HepG2 (cell line): ENCODE results near the gene TPGS1. TPM values are rescaled to one million over a fixed set of nuclear protein-coding genes. Genes with fewer than 3 reads are reported as not detected.

Source experiments
- CBX2 ChIP-seq, 2 experiments: fragments of 200-600 bp in 1 of 2; sonication (generic); formaldehyde crosslinking in 1 of 2; IDR thresholded peaks; 2 replicates each; pipeline versions ENCODE4 v1.7.0 to v1.8.1; 2018 to 2022; ENCODE audit warnings: low read depth in 2 of 2, low read length in 1 of 2, mild to moderate bottlenecking in 1 of 2, missing genetic modification reagents in 1 of 2
- CENPBD1 ChIP-seq: sonication (generic); formaldehyde crosslinking; IDR thresholded peaks from 2 replicates; pipeline ENCODE4 v1.8.0; 2022; ENCODE audit warnings: missing genetic modification reagents, low read depth, mild to moderate bottlenecking, borderline replicate concordance
- CREM ChIP-seq, 2 experiments: sonication (generic) in 1 of 2; formaldehyde crosslinking in 1 of 2; IDR thresholded peaks; 2 replicates each; pipeline versions ENCODE4 v1.4.0 to v1.6.1; 2016 to 2020; ENCODE audit warnings: antibody characterized with exemption in 1 of 2, mild to moderate bottlenecking in 1 of 2, missing genetic modification reagents in 1 of 2
- MIER2 ChIP-seq: IDR thresholded peaks from 2 replicates; pipeline ENCODE4 v1.6.1; 2016; ENCODE audit warnings: missing biosample characterization, missing genetic modification reagents
- NCOA5 ChIP-seq: sonication (generic); formaldehyde crosslinking; IDR thresholded peaks from 2 replicates; pipeline ENCODE4 v1.4.0; 2020; ENCODE audit warnings: missing genetic modification reagents
- RARG ChIP-seq: sonication (generic); formaldehyde crosslinking; IDR thresholded peaks from 2 replicates; pipeline ENCODE4 v1.4.0; 2020; ENCODE audit warnings: low read depth, mild to moderate bottlenecking, missing genetic modification reagents
- RNF2 ChIP-seq: fragments of 450-650 bp; conservative IDR thresholded peaks from 2 replicates; pipeline ENCODE4 v1.6.1; 2016; ENCODE audit warnings: low read depth
- SP4 ChIP-seq: sonication (generic); formaldehyde crosslinking; IDR thresholded peaks from 2 replicates; pipeline ENCODE4 v1.8.1; 2023; ENCODE audit warnings: mild to moderate bottlenecking, missing genetic modification reagents
- STAG1 ChIP-seq: sonication (generic); formaldehyde crosslinking; IDR thresholded peaks from 2 replicates; pipeline ENCODE4 v1.4.0; 2020; ENCODE audit warnings: missing genetic modification reagents
- TBL1XR1 ChIP-seq: fragments of 150-350 bp; IDR thresholded peaks from 2 replicates; pipeline ENCODE4 v1.6.1; 2014; ENCODE audit warnings: borderline replicate concordance, low read length; ENCODE audit not compliant: partially characterized antibody
- TBX2 ChIP-seq: sonication (generic); formaldehyde crosslinking; IDR thresholded peaks from 2 replicates; pipeline ENCODE4 v1.5.0; 2020; ENCODE audit warnings: missing genetic modification reagents, mild to moderate bottlenecking, borderline replicate concordance
- TFAP4 ChIP-seq: sonication (generic); IDR thresholded peaks from 2 replicates; pipeline ENCODE4 v1.6.1; 2016; ENCODE audit warnings: low read depth, borderline replicate concordance
- YEATS4 ChIP-seq: sonication (generic); formaldehyde crosslinking; IDR thresholded peaks from 2 replicates; pipeline ENCODE4 v1.4.0; 2020; ENCODE audit warnings: missing genetic modification reagents, borderline replicate concordance
- ZFP62 ChIP-seq: sonication (generic); formaldehyde crosslinking; IDR thresholded peaks from 2 replicates; pipeline ENCODE4 v1.4.0; 2020; ENCODE audit warnings: missing genetic modification reagents
- ZFP82 ChIP-seq: sonication (generic); formaldehyde crosslinking; IDR thresholded peaks from 2 replicates; pipeline ENCODE4 v1.5.1; 2020; ENCODE audit warnings: mild to moderate bottlenecking, missing genetic modification reagents, borderline replicate concordance
- ZMYM4 ChIP-seq: sonication (generic); formaldehyde crosslinking; IDR thresholded peaks from 2 replicates; pipeline ENCODE4 v1.8.1; 2023; ENCODE audit warnings: mild to moderate bottlenecking, missing genetic modification reagents
- ZNF234 ChIP-seq: sonication (generic); formaldehyde crosslinking; conservative IDR thresholded peaks from 2 replicates; pipeline ENCODE4 v1.5.1; 2020; ENCODE audit warnings: mild to moderate bottlenecking, missing genetic modification reagents
- ZNF256 ChIP-seq: sonication (generic); formaldehyde crosslinking; conservative IDR thresholded peaks from 2 replicates; pipeline ENCODE4 v1.4.0; 2020; ENCODE audit warnings: missing genetic modification reagents
- ZNF552 ChIP-seq: sonication (generic); formaldehyde crosslinking; IDR thresholded peaks from 2 replicates; pipeline ENCODE4 v1.9.0; 2022; ENCODE audit warnings: missing genetic modification reagents, mild to moderate bottlenecking, borderline replicate concordance
- ZNF580 ChIP-seq: IDR thresholded peaks from 2 replicates; pipeline ENCODE4 v1.6.1; 2016; ENCODE audit warnings: low read depth, borderline replicate concordance
- ZNF878 ChIP-seq: sonication (generic); formaldehyde crosslinking; IDR thresholded peaks from 2 replicates; pipeline ENCODE4 v1.8.1; 2023; ENCODE audit warnings: mild to moderate bottlenecking, missing genetic modification reagents, moderate library complexity
- ZSCAN29 ChIP-seq: sonication (generic); formaldehyde crosslinking; conservative IDR thresholded peaks from 2 replicates; pipeline ENCODE4 v1.4.0; 2020; ENCODE audit warnings: mild to moderate bottlenecking, missing genetic modification reagents
- polyA plus RNA-seq, 8 experiments: library from polyadenylated mRNA; depleted of rRNA in 3 of 8; stranded (reverse) in 7 of 8; unstranded in 1 of 8; fragments of >200 nt; fragmentation: Illumina TruSeq in 4 of 8; extraction: Trizol in 4 of 8; gene quantifications; 2 replicates each; pipeline versions ENCODE4 v1.2.1 to v1.2.3, GENCODE V29; 2011 to 2016; ENCODE audit warnings: low read depth in 4 of 8, missing spikeins in 1 of 8, mixed read lengths in 1 of 8; ENCODE audit not compliant: insufficient read depth in 1 of 8
- total RNA-seq, 5 experiments: library from RNA; depleted of rRNA; stranded (reverse); fragments of >200 nt; fragmentation: Illumina TruSeq; extraction: Trizol; gene quantifications; 2 replicates each; pipeline ENCODE4 v1.2.3, GENCODE V29; 2016; ENCODE audit warnings: low read depth in 1 of 5
- TF ChIP-seq, protein P1 (sequence below), 2 experiments: sonication (generic) in 1 of 2; formaldehyde crosslinking in 1 of 2; IDR thresholded peaks; 2 replicates each; pipeline versions ENCODE4 v1.5.1 to v1.6.1; 2011 to 2020; ENCODE audit warnings: borderline replicate concordance in 1 of 2, low read depth in 1 of 2, low read length in 1 of 2, mild to moderate bottlenecking in 1 of 2, missing genetic modification reagents in 1 of 2, moderate library complexity in 1 of 2
- TF ChIP-seq, protein P2 (sequence below): sonication (generic); formaldehyde crosslinking; IDR thresholded peaks from 2 replicates; pipeline ENCODE4 v1.4.0; 2020; ENCODE audit warnings: missing genetic modification reagents

TPGS1 gene
- total and polyA plus RNA-seq, 2 of the 13 experiments (the other 11 are each of a cell fraction or from before 2014, with no cell fraction given): 1.1 to 6.2 TPM

- peak; percentile 79; the same call in 1 of the 2 replicates for TF ChIP-seq TFAP4
- TF ChIP-seq ZNF234: no peak
- TF ChIP-seq, protein P1, sequence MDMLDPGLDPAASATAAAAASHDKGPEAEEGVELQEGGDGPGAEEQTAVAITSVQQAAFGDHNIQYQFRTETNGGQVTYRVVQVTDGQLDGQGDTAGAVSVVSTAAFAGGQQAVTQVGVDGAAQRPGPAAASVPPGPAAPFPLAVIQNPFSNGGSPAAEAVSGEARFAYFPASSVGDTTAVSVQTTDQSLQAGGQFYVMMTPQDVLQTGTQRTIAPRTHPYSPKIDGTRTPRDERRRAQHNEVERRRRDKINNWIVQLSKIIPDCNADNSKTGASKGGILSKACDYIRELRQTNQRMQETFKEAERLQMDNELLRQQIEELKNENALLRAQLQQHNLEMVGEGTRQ (IDR thresholded peaks at IDR 0.05; ENCODE audit: low read depth, low read length): no peak
- TF ChIP-seq, protein P1 (CRISPR knock-in tag; IDR thresholded peaks at IDR 0.05; ENCODE audit: borderline replicate concordance): no peak
- no peak for TF ChIP-seq ZNF552 (CRISPR knock-in tag)
- no peak for TF ChIP-seq RARG (CRISPR knock-in tag)
- peak; percentile 43; the same call in 1 of the 2 replicates for TF ChIP-seq TBX2
- no peak for TF ChIP-seq ZFP62 (CRISPR knock-in tag)
- TF ChIP-seq RNF2: peak; percentile 58; the same call in 1 of the 2 replicates
- TF ChIP-seq ZSCAN29 (CRISPR knock-in tag): no peak
- peak; percentile 77; the same call in 1 of the 2 replicates for TF ChIP-seq SP4 (CRISPR knock-in tag)
- no peak for TF ChIP-seq NCOA5 (CRISPR knock-in tag)
- TF ChIP-seq ZNF256 (CRISPR knock-in tag): no peak
- no peak for TF ChIP-seq ZFP82 (CRISPR knock-in tag)
- no peak for TF ChIP-seq CREM (IDR thresholded peaks at IDR 0.05)
- TF ChIP-seq CREM (CRISPR knock-in tag; IDR thresholded peaks at IDR 0.05): no peak
- TF ChIP-seq CENPBD1: no peak
- no peak for TF ChIP-seq ZNF878
- TF ChIP-seq, protein P2, sequence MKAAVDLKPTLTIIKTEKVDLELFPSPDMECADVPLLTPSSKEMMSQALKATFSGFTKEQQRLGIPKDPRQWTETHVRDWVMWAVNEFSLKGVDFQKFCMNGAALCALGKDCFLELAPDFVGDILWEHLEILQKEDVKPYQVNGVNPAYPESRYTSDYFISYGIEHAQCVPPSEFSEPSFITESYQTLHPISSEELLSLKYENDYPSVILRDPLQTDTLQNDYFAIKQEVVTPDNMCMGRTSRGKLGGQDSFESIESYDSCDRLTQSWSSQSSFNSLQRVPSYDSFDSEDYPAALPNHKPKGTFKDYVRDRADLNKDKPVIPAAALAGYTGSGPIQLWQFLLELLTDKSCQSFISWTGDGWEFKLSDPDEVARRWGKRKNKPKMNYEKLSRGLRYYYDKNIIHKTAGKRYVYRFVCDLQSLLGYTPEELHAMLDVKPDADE (CRISPR knock-in tag): no peak
- 0 out of 2 replicates have a peak, but pooled peaks have one; percentile 35 for TF ChIP-seq ZNF580
- no peak for TF ChIP-seq STAG1
- TF ChIP-seq ZMYM4 (CRISPR knock-in tag): no peak
- peak; percentile 57; the same call in 1 of the 2 replicates for TF ChIP-seq YEATS4
- TF ChIP-seq TBL1XR1: no peak
- TF ChIP-seq CBX2 (IDR thresholded peaks at IDR 0.05; ENCODE audit: low read depth, low read length): no peak
- TF ChIP-seq CBX2 (CRISPR knock-in tag; IDR thresholded peaks at IDR 0.05; ENCODE audit: low read depth): no peak
- TF ChIP-seq MIER2 (CRISPR knock-in tag): no peak
These were observed 16.1 kb upstream of the TPGS1 start (continued) for GRCh38 chr19:491146-491741.
